Fibroblast of skin of left quadriceps (primary cell): Measurements from ENCODE around the gene B4GALT1.
A peak's percentile ranks its signal among the peaks of the same experiment; 100 is the strongest.

Source experiments
- DNase-seq, 2 experiments: peaks; one replicate each; pipeline ENCODE4 v3.0.0-alpha.2; 2013; ENCODE audit warnings: low read depth in 2 of 2

Gene B4GALT1

GRCh38 chr9:33124751-33125381, 42.3 kb downstream of the B4GALT1 start:
- DNase-seq, result no peak

GRCh38 chr9:33124046-33124445, 43.1 kb downstream of the B4GALT1 start:
- no peak for DNase-seq

- no peak for DNase-seq
Measured at GRCh38 chr9:33123407-33124031, 43.6 kb downstream of the B4GALT1 start.

- DNase-seq, result no peak
Measured at GRCh38 chr9:33120620-33121019, 46.5 kb downstream of the B4GALT1 start.

GRCh38 chr9:33117796-33118195, 49.3 kb downstream of the B4GALT1 start:
- no peak for DNase-seq

GRCh38 chr9:33117306-33117705, 49.8 kb downstream of the B4GALT1 start:
- DNase-seq, result peak; percentile 69 to 75

GRCh38 chr9:33116860-33117259, 50.3 kb downstream of the B4GALT1 start:
- DNase-seq, result peak; percentile 23 to 26

- no peak for DNase-seq
Measured at GRCh38 chr9:33114746-33115145, 52.4 kb downstream of the B4GALT1 start.

- DNase-seq, result no peak
Measured at GRCh38 chr9:33113799-33114547, 53.2 kb downstream of the B4GALT1 start.

GRCh38 chr9:33112094-33112493, 55.0 kb downstream of the B4GALT1 start:
- DNase-seq, result no peak

- no peak for DNase-seq
Measured at GRCh38 chr9:33111631-33112030, 55.5 kb downstream of the B4GALT1 start.

GRCh38 chr9:33110686-33111085, 56.5 kb downstream of the B4GALT1 start:
- no peak for DNase-seq

GRCh38 chr9:33109850-33110595, 57.1 kb downstream of the B4GALT1 start:
- no peak for DNase-seq

- no peak for DNase-seq
Measured at GRCh38 chr9:33109097-33109496, 58.0 kb downstream of the B4GALT1 start.

GRCh38 chr9:33108472-33108871, 58.7 kb downstream of the B4GALT1 start:
- DNase-seq, result no peak

- no peak for DNase-seq
Measured at GRCh38 chr9:33107762-33108161, 59.4 kb downstream of the B4GALT1 start.

GRCh38 chr9:33106827-33107621, 60.1 kb downstream of the B4GALT1 start:
- DNase-seq, result peak; percentile 84

GRCh38 chr9:33106372-33106771, 60.8 kb downstream of the B4GALT1 start:
- DNase-seq, result no peak

- no peak for DNase-seq
Measured at GRCh38 chr9:33105959-33106358, 61.2 kb downstream of the B4GALT1 start.

GRCh38 chr9:33105504-33105903, 61.6 kb downstream of the B4GALT1 start:
- DNase-seq, result no peak

GRCh38 chr9:33104401-33104800, 62.7 kb downstream of the B4GALT1 start:
- no peak for DNase-seq
